Central memory CD8-positive, alpha-beta T cell (primary cell): ENCODE data around the gene GUK1.
"Not testable (repeated sequence)": the region's sequence is repeated elsewhere in the genome, so short reads cannot be mapped to it uniquely, and the experiment has no call there.

ENCODE experiments used
- ATAC-seq: fragments of 150-1000 bp; cut with Tn5 transposase; replicated peaks from 2 replicates; pipeline ENCODE4 v1.10.0; 2022; ENCODE audit warnings: mild to moderate bottlenecking, moderate FRiP score, moderate number of reproducible peaks; ENCODE audit not compliant: poor library complexity, severe bottlenecking; ENCODE audit errors: extremely low read depth
- DNase-seq, 2 donors: peaks; one replicate each; pipeline ENCODE4 v3.0.0; 2021; ENCODE audit warnings: low spot score in 2 of 2
- H3K27ac Mint-ChIP-seq: one replicate; pipeline ENCODE4 v1.8.0; 2022; ENCODE audit warnings: low read depth, mild to moderate bottlenecking, moderate library complexity, mixed read lengths
- H3K27me3 Mint-ChIP-seq: one replicate; pipeline ENCODE4 v1.8.0; 2022; ENCODE audit warnings: mixed read lengths
- H3K36me3 Mint-ChIP-seq: one replicate; pipeline ENCODE4 v1.8.0; 2022; ENCODE audit warnings: mild to moderate bottlenecking, moderate library complexity, mixed read lengths; ENCODE audit not compliant: insufficient read depth
- H3K4me1 Mint-ChIP-seq: one replicate; pipeline ENCODE4 v1.8.0; 2022; ENCODE audit warnings: mixed read lengths
- H3K4me3 Mint-ChIP-seq: one replicate; pipeline ENCODE4 v1.8.0; 2022; ENCODE audit warnings: mild to moderate bottlenecking, moderate library complexity, mixed read lengths
- H3K9me3 Mint-ChIP-seq: one replicate; pipeline ENCODE4 v1.8.0; 2022; ENCODE audit warnings: mixed read lengths

GUK1 gene

DNA sequence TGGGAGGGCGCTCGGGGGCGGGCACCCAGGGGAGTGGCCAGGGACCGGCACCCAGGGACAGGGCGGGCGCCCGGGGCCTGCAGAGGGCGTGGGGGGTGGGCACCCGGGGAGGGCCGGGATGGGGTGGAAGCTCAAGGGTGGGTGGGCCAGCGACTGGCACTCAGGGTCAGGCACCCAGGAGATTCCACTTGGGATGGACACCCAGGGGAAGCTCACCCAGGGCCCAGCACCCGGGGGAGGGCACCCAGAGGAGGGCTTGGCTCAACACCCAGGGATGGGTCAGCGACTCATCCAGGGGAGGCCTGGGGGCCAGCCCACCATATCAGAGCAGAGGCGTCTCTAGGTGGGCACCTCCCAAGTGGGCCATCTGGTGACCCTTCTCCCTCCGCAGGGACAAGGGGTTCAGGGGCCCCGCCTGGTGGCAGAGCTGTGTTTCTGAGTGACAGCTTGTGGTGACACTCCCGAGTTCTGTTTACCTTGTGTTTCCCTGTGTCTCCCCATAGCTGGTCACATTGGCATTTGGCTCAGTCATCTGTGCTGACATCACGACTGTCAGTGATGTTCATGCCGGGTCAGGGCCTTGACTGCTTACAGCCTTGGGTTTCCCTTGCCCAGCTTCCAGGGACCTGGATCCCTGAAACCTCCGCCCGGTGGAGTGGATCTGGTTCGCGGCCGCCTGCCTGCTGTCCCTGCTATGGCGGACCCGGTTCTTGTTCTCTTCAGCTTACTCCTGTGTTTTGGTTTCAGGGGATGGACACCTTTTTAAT lies 26.3 kb downstream of the GUK1 start:
- peak; percentile 52 to 65 for DNase-seq
- H3K4me3 Mint-ChIP-seq = peak overlapping the region; percentile 82
- H3K9me3 Mint-ChIP-seq = no peaks in the 10 kb centered on the region
- H3K36me3 Mint-ChIP-seq = peaks cover 24% of the 10 kb centered on the region
- H3K4me1 Mint-ChIP-seq = peaks cover 42% of the 10 kb centered on the region
- H3K27ac Mint-ChIP-seq = peak overlapping the region; percentile 95
- peak; percentile 26 for ATAC-seq
- no peaks in the 10 kb centered on the region for H3K27me3 Mint-ChIP-seq

DNA sequence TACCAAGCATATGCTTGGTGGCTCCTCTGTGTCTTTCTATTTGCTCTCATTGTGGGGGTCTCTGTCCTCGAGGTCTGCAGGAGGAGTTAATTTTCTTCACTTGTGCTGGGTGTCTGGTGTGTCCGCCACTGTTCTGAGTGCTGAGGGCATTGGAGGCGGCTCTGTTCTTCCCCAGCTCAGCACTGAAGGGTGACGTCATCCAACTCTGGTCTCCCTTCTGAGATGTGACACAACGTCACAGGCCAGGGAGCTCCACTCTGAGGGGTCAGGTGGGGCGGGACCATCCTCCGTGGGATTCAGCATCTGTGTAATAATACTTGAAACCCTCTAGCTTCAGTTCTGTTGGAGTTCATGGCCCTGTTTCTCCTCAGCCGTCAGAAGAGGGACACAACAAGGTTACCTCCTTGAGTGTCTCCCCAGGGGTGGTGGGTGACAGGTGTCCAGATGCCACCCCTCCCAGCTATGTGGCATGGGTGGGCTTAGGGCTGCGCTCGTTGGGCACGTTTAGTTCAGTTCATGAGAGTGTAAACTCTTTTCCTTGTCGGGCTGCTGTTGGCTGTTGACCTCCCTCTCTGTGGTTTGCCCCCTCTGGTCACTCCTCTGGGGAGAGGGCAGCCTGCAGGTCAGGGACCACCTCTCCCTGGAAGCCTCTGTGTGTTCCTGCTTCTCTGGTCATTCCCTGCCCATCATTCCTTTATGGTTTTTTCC lies 28.6 kb downstream of the GUK1 start:
- Mint-ChIP-seq H3K27me3 (no peaks in the 10 kb centered on the region), H3K4me3 (no peak overlapping the region)
- no peak for ATAC-seq

DNA sequence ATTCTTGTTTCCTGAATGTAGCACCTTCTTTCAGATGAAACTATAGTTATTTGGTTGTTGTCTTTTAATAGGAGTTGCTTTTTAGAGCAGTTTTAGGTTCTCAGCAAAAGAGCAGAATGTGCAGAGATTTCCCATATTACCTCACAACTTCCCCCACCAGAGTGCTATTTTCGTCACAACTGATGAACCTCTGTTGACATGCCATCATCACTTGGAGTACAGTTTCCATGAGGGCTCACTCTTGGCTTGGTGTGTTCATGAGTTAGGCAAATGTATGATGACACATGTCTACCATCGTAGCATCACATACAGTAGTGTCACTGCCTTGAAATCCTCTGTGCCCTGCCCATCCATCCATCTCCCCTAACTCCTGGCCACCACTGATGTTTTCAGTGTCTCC lies 29.3 kb downstream of the GUK1 start:
- peaks cover 48% of the 10 kb centered on the region for H3K4me1 Mint-ChIP-seq
- peaks cover 26% of the 10 kb centered on the region for H3K36me3 Mint-ChIP-seq
- no peak for DNase-seq
- H3K27ac Mint-ChIP-seq = peak overlapping the region; percentile 52
- H3K27me3 Mint-ChIP-seq = no peaks in the 10 kb centered on the region
- no peaks in the 10 kb centered on the region for H3K9me3 Mint-ChIP-seq
- H3K4me3 Mint-ChIP-seq = no peak overlapping the region
- ATAC-seq = no peak

More for the DNA sequence above, 28.6 kb downstream of the GUK1 start:
- Mint-ChIP-seq H3K9me3 (no peaks in the 10 kb centered on the region), H3K4me1 (peaks cover 52% of the 10 kb centered on the region), H3K36me3 (peaks cover 27% of the 10 kb centered on the region), H3K27ac (peak overlapping the region; percentile 52)
- DNase-seq = no peak

DNA sequence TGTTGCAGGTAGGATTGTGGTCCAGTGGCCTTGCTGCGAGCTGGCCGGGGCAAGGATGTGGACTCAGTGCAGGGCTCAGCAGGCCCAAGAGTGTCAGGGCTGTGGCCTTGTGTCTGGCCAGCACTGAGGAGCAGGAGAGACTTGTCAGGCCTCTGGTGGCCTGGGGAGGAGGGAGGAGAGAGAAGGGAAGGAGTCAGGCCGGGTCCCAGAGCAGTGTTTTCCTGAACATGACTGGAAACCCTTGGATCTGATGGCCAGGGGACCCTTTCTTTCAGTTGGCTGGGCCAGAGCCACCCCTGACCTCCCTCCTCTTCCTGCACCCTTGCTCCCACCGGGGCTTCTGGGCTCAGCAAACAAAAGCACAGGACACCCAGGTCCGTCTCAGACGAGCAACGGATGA lies 30.6 kb downstream of the GUK1 start:
- ATAC-seq = no peak
- DNase-seq = no peak

DNA sequence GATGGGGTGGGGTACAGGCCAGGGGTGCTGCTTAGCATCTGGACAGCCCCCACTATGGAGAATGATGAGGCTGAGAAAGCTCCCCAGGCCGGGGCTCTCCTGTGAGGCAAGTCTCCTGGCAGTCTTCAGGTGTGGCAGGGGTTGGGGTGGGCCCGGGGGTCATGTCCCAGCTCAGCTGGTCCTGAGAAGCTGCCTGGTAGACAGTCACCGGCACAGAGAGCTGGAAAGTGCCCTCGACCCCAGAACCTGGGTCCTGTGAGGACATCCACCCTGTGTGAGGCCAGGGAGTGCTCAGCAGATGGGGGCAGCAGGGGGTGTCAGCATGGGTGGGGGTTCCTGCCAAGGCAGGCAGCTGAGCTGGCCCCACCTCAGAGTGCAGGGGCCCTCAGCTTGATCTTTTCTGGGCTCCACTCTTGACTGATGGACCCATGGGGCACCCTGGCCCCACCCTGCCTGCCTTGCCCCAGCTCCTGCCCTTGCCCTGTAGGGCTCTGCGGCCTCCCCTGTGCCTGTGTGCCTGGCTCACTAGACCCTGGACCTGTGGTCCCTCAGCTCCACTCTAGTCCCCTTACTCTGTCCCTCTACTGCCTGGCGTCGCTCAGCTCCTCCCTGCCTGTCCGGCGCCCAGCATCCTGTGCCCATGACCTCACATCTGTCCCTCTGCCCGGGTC lies 31.3 kb downstream of the GUK1 start:
- Mint-ChIP-seq H3K27ac (peak overlapping the region; percentile 51), H3K4me1 (peaks cover 40% of the 10 kb centered on the region), H3K36me3 (peaks cover 26% of the 10 kb centered on the region), H3K4me3 (no peak overlapping the region), H3K9me3 (no peaks in the 10 kb centered on the region), H3K27me3 (no peaks in the 10 kb centered on the region)
- ATAC-seq (no peak), DNase-seq (no peak)

More for the DNA sequence above, 30.6 kb downstream of the GUK1 start:
- Mint-ChIP-seq H3K9me3 (no peaks in the 10 kb centered on the region), H3K4me3 (no peak overlapping the region), H3K27ac (no peak overlapping the region), H3K36me3 (peaks cover 27% of the 10 kb centered on the region), H3K4me1 (peaks cover 40% of the 10 kb centered on the region), H3K27me3 (no peaks in the 10 kb centered on the region)

DNA sequence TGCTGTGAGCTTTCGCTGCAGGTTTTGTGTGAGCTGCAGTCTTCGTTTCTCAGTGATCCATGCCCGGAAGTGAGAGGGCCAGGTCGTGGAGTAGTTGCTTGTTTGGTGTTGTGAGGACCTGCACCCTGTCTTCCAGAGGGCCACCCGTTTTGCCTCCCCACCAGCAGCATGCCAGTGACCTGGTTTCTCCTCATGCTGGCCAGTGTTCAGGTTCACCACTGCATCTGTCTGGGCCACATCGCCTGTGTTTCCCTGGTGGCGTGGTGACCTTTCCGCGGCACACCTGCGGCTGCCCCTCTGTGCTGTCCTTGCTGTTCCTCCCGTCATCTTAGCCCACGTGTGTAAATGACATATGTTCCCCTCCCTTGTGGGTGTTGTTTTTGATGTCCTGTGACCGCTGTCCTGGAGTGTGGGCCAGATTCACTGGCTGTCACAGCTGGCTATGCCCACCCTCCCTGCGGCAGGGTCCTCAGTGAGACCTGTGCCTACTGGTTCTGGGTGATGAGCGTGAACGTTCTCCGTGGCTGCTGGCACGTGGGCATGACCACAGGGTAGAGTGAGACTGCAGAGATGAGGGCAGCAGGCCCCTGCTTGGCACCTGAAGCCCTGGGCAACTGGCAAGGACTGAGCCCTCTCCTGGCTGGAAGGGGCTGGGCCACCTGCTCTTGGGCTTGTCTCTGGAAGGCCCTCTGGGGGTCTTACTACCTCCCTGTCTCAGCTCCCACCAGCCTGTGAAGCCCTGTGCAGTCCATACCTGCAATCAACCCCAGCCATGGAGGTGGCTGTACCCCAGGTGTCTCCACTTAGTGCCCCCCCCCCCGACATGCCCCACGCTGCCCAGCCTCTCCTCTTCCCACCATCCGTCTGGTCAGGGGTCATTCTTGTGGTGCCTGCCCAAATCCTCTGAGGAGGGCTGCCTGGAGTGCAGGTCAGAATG lies 32.8 kb downstream of the GUK1 start:
- H3K9me3 Mint-ChIP-seq = no peaks in the 10 kb centered on the region

DNA sequence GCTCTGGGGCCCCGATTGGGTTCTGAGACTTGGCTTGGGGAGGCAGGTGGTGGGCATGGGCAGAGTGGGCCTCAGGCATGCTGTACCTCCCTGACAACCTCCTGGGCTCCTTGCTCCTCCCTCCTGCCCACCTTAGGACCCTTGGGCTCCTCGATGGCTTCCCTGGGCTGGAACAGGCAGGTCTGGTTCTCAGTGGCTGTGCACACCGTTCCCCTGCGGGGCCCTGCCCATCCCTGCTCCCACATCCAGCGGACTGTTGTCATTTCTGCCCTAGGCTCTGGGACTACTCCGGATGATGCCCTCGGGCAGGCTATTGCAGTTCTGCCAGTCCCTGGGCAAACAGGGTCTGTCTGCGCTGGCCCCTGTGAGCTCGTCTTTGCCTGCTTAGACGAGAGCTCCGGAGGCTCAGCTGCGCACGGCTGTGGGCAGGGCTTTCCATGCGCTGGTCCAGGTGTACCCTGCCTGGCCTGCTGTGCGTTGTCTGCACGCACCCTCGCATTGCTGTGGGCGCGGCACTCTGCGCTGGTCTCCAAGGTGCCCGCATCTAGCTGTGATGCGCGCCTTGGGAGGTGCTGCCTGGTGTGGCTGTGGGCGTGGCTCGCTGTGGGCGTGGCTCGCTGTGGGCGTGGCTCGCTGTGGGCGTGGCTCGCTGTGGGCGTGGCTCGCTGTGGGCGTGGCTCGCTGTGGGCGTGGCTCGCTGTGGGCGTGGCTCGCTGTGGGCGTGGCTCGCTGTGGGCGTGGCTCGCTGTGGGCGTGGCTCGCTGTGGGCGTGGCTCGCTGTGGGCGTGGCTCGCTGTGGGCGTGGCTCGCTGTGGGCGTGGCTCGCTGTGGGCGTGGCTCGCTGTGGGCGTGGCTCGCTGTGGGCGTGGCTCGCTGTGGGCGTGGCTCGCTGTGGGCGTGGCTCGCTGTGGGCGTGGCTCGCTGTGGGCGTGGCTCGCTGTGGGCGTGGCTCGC lies 33.7 kb downstream of the GUK1 start:
- H3K4me1 Mint-ChIP-seq = peaks cover 25% of the 10 kb centered on the region
- DNase-seq, H3K4me3 Mint-ChIP-seq, H3K9me3 Mint-ChIP-seq, H3K27ac Mint-ChIP-seq, H3K27me3 Mint-ChIP-seq: not testable (repeated sequence)
- peaks cover 26% of the 10 kb centered on the region for H3K36me3 Mint-ChIP-seq
- peak; percentile 35 for ATAC-seq

More for the DNA sequence above, 32.8 kb downstream of the GUK1 start:
- Mint-ChIP-seq H3K36me3 (peaks cover 22% of the 10 kb centered on the region), H3K27me3 (no peaks in the 10 kb centered on the region), H3K27ac (peak overlapping the region; percentile 76), H3K4me3 (no peak overlapping the region), H3K4me1 (peaks cover 31% of the 10 kb centered on the region)
- DNase-seq (no peak), ATAC-seq (no peak)

DNA sequence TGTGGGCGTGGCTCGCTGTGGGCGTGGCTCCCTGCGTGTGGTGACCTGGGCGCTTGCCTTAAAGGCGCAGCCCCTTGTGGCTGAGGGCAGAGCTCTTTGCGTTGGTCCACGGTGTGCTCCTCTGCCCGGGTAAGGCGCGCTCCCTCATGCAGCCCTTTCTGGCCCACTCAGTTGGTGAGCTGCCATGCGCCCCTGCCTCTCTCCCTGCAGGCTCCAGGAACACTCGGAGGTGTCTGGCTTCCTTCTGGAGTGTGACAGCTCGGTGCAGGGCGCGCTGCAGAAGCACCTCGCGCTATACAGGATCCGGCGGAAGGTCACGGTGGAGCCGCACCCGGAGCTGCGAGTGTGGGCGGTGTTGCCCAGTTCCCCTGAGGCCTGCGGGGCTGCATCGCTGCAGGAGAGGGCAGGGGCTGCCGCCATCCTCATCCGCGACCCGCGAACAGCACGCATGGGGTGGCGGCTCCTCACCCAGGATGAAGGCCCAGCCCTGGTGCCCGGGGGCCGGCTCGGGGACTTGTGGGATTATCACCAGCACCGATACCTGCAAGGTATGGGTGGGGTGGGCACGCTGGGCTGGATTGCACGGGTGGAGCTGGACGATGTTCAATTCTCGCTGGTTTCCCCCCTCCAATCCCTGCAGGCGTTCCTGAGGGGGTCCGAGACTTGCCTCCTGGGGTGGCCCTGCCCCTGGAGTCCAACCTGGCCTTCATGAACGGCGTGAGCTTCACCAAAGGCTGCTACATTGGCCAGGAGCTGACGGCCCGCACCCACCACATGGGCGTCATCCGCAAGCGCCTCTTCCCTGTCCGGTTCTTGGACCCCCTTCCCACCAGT lies 34.6 kb downstream of the GUK1 start:
- H3K36me3 Mint-ChIP-seq = peaks cover 24% of the 10 kb centered on the region
- no peak overlapping the region for H3K4me3 Mint-ChIP-seq
- no peak overlapping the region for H3K27ac Mint-ChIP-seq
- no peaks in the 10 kb centered on the region for H3K27me3 Mint-ChIP-seq
- DNase-seq (peak; percentile 40 to 45), ATAC-seq (peak; percentile 57)
- peaks cover 17% of the 10 kb centered on the region for H3K4me1 Mint-ChIP-seq
- H3K9me3 Mint-ChIP-seq = no peaks in the 10 kb centered on the region

DNA sequence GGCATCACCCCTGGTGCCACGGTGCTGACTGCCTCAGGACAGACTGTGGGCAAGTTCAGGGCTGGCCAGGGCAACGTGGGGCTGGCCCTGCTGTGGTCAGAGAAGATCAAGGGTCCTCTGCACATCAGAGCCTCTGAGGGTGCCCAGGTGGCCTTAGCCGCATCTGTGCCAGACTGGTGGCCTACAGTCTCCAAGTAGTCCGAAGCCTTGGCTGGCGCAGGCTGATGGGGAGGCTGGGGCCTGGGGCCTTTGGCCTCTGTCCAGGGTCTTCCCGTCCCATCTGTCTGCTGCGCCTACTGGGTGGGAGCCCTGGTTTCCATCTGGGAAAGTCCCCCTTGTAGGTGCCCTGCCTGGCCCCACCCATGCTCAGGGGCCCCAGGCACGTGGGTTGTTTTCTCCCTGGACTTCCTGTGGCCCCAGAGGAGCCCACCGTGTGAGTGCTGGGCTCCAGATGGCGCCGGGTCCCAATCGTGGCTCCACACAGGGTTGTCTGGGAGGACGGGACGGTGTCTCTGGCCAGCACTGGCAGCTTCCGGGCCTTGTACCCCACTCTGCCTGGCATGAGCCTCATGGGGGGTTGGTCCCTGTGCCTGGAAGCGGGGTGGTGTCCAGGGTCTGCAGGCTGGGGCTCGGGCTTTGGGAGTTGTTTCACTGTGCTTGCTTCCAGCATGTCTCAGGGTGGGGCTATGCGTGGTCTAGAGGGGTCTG lies 35.4 kb downstream of the GUK1 start:
- Mint-ChIP-seq H3K36me3 (peaks cover 22% of the 10 kb centered on the region), H3K4me1 (peaks cover 15% of the 10 kb centered on the region), H3K27me3 (no peaks in the 10 kb centered on the region), H3K9me3 (no peaks in the 10 kb centered on the region), H3K27ac (no peak overlapping the region), H3K4me3 (no peak overlapping the region)
- DNase-seq (no peak), ATAC-seq (no peak)

DNA sequence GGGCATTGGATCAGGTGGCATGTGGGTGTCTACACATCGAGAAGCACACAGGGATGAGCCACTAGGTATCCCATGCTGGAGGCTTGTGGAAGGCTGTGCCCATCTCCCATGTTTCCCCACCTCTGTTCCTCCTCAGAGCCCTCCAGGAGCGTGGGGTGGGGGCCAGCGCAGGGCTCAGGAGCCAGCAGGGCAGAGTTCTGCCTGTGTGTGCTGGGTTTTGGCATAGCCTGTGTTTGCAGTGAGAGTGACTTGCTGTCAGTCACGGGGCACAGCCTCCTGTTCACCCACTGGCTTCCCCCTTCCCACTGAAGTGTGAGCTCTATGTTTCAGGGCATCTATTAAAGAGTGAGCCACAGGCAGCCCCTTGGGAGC lies 35.9 kb downstream of the GUK1 start:
- H3K9me3 Mint-ChIP-seq = no peaks in the 10 kb centered on the region
- no peak for DNase-seq
- ATAC-seq = no peak
- H3K27me3 Mint-ChIP-seq = no peaks in the 10 kb centered on the region
- peaks cover 21% of the 10 kb centered on the region for H3K36me3 Mint-ChIP-seq
- no peak overlapping the region for H3K4me3 Mint-ChIP-seq
- no peak overlapping the region for H3K27ac Mint-ChIP-seq
- H3K4me1 Mint-ChIP-seq = peaks cover 15% of the 10 kb centered on the region
